Panc1 (cell line): ENCODE results near the gene CRMP1. TPM values are rescaled to one million over a fixed set of nuclear protein-coding genes. Genes with fewer than 3 reads are reported as not detected.

Experiments
- ATAC-seq: fragments of 200-7000 bp; cut with Tn5 transposase; 2 replicates; pipeline ENCODE4 v1.9.1; 2020; ENCODE audit warnings: mild to moderate bottlenecking, moderate library complexity
- BruUV-seq: library from RNA; stranded (reverse); fragments of 400-500 nt; replicated peaks from 2 replicates; lab custom pipeline; 2021; lab: Mats Ljungman, UMichigan
- CTCF ChIA-PET: fragments of 300-600 bp; sonication (Branson Sonifier 250); formaldehyde crosslinking; loops from one replicate; lab custom pipeline; 2022; ENCODE audit warnings: antibody characterized with exemption; lab: Charles Lee
- POLR2A ChIA-PET: fragments of 300-600 bp; sonication (Branson Sonifier 250); formaldehyde crosslinking; loops from one replicate; lab custom pipeline; 2022; ENCODE audit warnings: antibody characterized with exemption; lab: Charles Lee
- DNase-seq: peaks from one replicate; pipeline ENCODE4 v3.0.0-alpha.2; 2010; ENCODE audit warnings: low read depth, low spot score
- H3K27ac ChIP-seq: 2 replicates; pipeline ENCODE4 v1.5.1; 2011; ENCODE audit warnings: mild to moderate bottlenecking, low read length, inconsistent platforms
- H3K27me3 ChIP-seq: fragments of 200-500 bp; sonication (Bioruptor generic); 2 replicates; pipeline ENCODE4 v1.6.0; 2014; ENCODE audit warnings: low read length, inconsistent platforms; ENCODE audit not compliant: control insufficient read depth, insufficient read depth
- H3K36me3 ChIP-seq: fragments of 200-500 bp; sonication (Bioruptor generic); 2 replicates; pipeline ENCODE4 v1.5.1; 2014; ENCODE audit warnings: inconsistent platforms, mild to moderate bottlenecking, low read length, moderate library complexity; ENCODE audit not compliant: control insufficient read depth, insufficient read depth
- H3K4me1 ChIP-seq: 2 replicates; pipeline ENCODE4 v1.5.1; 2011; ENCODE audit warnings: inconsistent platforms, mild to moderate bottlenecking, low read length, moderate library complexity; ENCODE audit not compliant: control insufficient read depth, insufficient read depth
- H3K4me3 ChIP-seq, 2 experiments: 2 replicates each; pipeline ENCODE4 v1.5.1; 2011 to 2012; ENCODE audit warnings: low read depth in 2 of 2, low read length in 2 of 2, mild to moderate bottlenecking in 2 of 2, inconsistent platforms in 1 of 2, moderate library complexity in 1 of 2
- H3K9me3 ChIP-seq: fragments of 200-500 bp; sonication (Bioruptor generic); 2 replicates; pipeline ENCODE4 v1.5.1; 2014; ENCODE audit warnings: low read depth, mild to moderate bottlenecking, inconsistent platforms, low read length, moderate library complexity; ENCODE audit not compliant: control insufficient read depth, insufficient read depth
- POLR2AphosphoS5 ChIP-seq: IDR thresholded peaks from 2 replicates; pipeline ENCODE4 v1.6.1; 2012; ENCODE audit warnings: mild to moderate bottlenecking, low read depth, low read length, moderate library complexity
- SIN3A ChIP-seq: IDR thresholded peaks from 2 replicates; pipeline ENCODE4 v1.6.1; 2012; ENCODE audit warnings: low read depth, mild to moderate bottlenecking, low read length, moderate library complexity, borderline replicate concordance; ENCODE audit not compliant: insufficient read depth
- TCF7L2 ChIP-seq: IDR thresholded peaks from 2 replicates; pipeline ENCODE4 v1.6.1; 2011; ENCODE audit warnings: mild to moderate bottlenecking, low read depth, low read length, inconsistent platforms
- in situ Hi-C: cut with HindIII; loops from 2 replicates; pipeline ENCODE4 v1.10.0; 2016; ENCODE audit warnings: low sequenced_read_pairs, low pct_unique_long_range_greater_than_20kb
- intact Hi-C: fragments of 100-400 bp; cut with micrococcal nuclease; formaldehyde crosslinking; loops from one replicate; pipeline ENCODE4 v1.10.0; 2022; ENCODE audit not compliant: unreplicated experiment
- total RNA-seq: library from RNA; stranded (reverse); gene quantifications from one replicate; pipeline ENCODE4 v1.2.1, GENCODE V29; 2021; ENCODE audit not compliant: unreplicated experiment
- TF ChIP-seq, protein P1 (sequence below): fragments of 450-650 bp; IDR thresholded peaks from 2 replicates; pipeline ENCODE4 v1.5.1; 2017; ENCODE audit warnings: mild to moderate bottlenecking
- TF ChIP-seq, protein P2 (sequence below), 2 experiments: IDR thresholded peaks; 2 replicates each; pipeline ENCODE4 v1.6.1; 2011 to 2012; ENCODE audit warnings: low read depth in 2 of 2, control low read depth in 1 of 2, low read length in 1 of 2, mild to moderate bottlenecking in 1 of 2, moderate library complexity in 1 of 2; ENCODE audit not compliant: insufficient read depth in 1 of 2

CRMP1 gene
- total RNA-seq, 1 experiment from 2014 or later: 0.28 TPM

DNA sequence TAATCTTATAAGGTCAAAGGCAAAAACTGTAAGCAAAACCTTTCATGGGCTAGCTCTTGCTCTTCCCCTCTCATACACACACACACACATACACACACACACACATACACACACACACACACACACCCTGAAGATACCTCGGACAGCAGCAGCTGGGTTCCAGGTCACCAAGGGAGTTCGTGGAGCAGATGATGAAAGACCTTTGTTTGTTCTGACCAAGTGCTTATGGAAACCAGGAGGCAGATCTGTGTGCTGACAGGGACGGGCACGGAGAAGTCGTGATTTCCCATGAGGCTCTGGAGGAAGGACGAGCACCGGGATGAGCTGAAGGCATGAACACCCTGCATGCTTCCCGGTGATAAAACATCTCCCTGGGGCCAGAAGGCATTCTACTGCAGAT, 35.4 kb upstream of the CRMP1 start:
- H3K36me3 ChIP-seq: no peaks in the 10 kb centered on the region
- no peak for DNase-seq
- TF ChIP-seq, protein P1, sequence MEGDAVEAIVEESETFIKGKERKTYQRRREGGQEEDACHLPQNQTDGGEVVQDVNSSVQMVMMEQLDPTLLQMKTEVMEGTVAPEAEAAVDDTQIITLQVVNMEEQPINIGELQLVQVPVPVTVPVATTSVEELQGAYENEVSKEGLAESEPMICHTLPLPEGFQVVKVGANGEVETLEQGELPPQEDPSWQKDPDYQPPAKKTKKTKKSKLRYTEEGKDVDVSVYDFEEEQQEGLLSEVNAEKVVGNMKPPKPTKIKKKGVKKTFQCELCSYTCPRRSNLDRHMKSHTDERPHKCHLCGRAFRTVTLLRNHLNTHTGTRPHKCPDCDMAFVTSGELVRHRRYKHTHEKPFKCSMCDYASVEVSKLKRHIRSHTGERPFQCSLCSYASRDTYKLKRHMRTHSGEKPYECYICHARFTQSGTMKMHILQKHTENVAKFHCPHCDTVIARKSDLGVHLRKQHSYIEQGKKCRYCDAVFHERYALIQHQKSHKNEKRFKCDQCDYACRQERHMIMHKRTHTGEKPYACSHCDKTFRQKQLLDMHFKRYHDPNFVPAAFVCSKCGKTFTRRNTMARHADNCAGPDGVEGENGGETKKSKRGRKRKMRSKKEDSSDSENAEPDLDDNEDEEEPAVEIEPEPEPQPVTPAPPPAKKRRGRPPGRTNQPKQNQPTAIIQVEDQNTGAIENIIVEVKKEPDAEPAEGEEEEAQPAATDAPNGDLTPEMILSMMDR: no peak
- TF ChIP-seq SIN3A: no peak
- TF ChIP-seq, protein P2, sequence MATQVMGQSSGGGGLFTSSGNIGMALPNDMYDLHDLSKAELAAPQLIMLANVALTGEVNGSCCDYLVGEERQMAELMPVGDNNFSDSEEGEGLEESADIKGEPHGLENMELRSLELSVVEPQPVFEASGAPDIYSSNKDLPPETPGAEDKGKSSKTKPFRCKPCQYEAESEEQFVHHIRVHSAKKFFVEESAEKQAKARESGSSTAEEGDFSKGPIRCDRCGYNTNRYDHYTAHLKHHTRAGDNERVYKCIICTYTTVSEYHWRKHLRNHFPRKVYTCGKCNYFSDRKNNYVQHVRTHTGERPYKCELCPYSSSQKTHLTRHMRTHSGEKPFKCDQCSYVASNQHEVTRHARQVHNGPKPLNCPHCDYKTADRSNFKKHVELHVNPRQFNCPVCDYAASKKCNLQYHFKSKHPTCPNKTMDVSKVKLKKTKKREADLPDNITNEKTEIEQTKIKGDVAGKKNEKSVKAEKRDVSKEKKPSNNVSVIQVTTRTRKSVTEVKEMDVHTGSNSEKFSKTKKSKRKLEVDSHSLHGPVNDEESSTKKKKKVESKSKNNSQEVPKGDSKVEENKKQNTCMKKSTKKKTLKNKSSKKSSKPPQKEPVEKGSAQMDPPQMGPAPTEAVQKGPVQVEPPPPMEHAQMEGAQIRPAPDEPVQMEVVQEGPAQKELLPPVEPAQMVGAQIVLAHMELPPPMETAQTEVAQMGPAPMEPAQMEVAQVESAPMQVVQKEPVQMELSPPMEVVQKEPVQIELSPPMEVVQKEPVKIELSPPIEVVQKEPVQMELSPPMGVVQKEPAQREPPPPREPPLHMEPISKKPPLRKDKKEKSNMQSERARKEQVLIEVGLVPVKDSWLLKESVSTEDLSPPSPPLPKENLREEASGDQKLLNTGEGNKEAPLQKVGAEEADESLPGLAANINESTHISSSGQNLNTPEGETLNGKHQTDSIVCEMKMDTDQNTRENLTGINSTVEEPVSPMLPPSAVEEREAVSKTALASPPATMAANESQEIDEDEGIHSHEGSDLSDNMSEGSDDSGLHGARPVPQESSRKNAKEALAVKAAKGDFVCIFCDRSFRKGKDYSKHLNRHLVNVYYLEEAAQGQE (IDR thresholded peaks at IDR 0.05; ENCODE audit: insufficient read depth in 1 of 2, low read depth in 2 of 2, low read length in 1 of 2): no peak; a peak in 1 of 4 replicates
- no peak for TF ChIP-seq POLR2AphosphoS5
- in situ Hi-C loops (no loop called here), intact Hi-C loops (no loop called here)
- ATAC-seq: no peak
- POLR2A ChIA-PET: no interaction called here
- H3K9me3 ChIP-seq: no peaks in the 10 kb centered on the region
- no peak overlapping the region for H3K27ac ChIP-seq
- CTCF ChIA-PET: no interaction called here
- no peaks in the 10 kb centered on the region for H3K4me1 ChIP-seq
- H3K4me3 ChIP-seq: no peak overlapping the region
- no TSS peak for BruUV-seq
- H3K27me3 ChIP-seq: no peaks in the 10 kb centered on the region

DNA sequence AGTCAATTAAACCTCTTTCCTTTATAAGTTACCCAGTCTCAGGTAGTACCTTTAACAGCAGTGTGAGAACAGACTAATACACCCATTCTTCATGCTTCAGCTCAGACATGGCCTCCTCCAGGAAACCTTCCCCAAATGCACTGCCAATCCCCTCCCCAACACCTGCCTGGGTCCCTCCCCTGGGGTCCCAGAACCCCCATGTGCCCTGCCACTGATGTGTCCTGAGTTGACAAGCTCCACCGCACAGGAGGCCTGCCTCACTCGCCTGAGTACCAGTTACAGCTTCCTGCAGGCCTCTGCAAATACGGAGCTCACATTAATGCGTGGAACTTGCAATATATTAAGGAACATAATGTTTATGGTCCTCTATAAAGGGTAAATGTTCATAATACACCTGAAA, 34.9 kb upstream of the CRMP1 start:
- in situ Hi-C loops: no loop called here
- Histone ChIP-seq H3K9me3 (no peaks in the 10 kb centered on the region), H3K27ac (no peak overlapping the region), H3K4me3 (no peak overlapping the region), H3K36me3 (no peaks in the 10 kb centered on the region), H3K27me3 (no peaks in the 10 kb centered on the region), H3K4me1 (no peaks in the 10 kb centered on the region)
- no TSS peak for BruUV-seq
- ChIA-PET CTCF (no interaction called here), POLR2A (no interaction called here)
- no peak for ATAC-seq
- intact Hi-C loops: no loop called here
- TF ChIP-seq, protein P2 (IDR thresholded peaks at IDR 0.05; ENCODE audit: insufficient read depth in 1 of 2, low read depth in 2 of 2, low read length in 1 of 2): no peak
- TF ChIP-seq, protein P1: no peak
- no peak for TF ChIP-seq TCF7L2
- TF ChIP-seq SIN3A: no peak
- TF ChIP-seq POLR2AphosphoS5: no peak
- no peak for DNase-seq
